Measurements from ENCODE around the gene PHYKPL. TPM values are rescaled to one million over a fixed set of nuclear protein-coding genes. Genes with fewer than 3 reads are reported as not detected.

The PHYKPL gene
- total RNA-seq, 4 donors from 2014 or later = 29.3 to 45.7 (median 31.8) TPM

DNA sequence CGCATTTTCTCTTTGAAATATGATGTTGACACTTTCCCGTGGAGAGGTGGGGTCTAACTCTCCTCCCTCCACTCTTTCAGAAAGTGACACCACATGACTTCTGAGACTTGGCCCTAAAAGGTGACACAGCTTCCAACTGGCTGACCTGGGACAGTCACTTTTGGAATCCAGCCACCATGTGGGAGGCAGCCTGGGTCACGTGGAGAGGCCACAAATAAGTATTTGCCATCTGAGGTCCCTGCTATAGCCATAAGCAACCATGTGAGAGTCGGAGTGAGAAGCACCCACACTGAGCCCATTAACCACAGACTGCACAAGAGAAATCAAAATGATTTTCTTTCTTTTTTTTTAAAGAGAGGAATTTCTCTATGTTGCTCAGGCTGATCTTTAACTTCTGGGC lies 4.1 kb upstream of the PHYKPL start:
- peak in 1 of 2 donors; percentile 69 for DNase-seq (ENCODE audit: low spot score in 2 of 2)
- 45 to 47% methylated on average over 4 of the region's 4 CpGs for WGBS, 2 donors
- H3K4me3 ChIP-seq (ENCODE audit: low read depth, poor library complexity, severe bottlenecking) = no peak overlapping the region
- TF ChIP-seq, protein P1, sequence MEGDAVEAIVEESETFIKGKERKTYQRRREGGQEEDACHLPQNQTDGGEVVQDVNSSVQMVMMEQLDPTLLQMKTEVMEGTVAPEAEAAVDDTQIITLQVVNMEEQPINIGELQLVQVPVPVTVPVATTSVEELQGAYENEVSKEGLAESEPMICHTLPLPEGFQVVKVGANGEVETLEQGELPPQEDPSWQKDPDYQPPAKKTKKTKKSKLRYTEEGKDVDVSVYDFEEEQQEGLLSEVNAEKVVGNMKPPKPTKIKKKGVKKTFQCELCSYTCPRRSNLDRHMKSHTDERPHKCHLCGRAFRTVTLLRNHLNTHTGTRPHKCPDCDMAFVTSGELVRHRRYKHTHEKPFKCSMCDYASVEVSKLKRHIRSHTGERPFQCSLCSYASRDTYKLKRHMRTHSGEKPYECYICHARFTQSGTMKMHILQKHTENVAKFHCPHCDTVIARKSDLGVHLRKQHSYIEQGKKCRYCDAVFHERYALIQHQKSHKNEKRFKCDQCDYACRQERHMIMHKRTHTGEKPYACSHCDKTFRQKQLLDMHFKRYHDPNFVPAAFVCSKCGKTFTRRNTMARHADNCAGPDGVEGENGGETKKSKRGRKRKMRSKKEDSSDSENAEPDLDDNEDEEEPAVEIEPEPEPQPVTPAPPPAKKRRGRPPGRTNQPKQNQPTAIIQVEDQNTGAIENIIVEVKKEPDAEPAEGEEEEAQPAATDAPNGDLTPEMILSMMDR (IDR thresholded peaks at IDR 0.05) = no peak
- no peak for TF ChIP-seq POLR2A (IDR thresholded peaks at IDR 0.05)
- intact Hi-C loops (cut with DNase I; ENCODE audit: low total_unique reads) = no loop called here

DNA sequence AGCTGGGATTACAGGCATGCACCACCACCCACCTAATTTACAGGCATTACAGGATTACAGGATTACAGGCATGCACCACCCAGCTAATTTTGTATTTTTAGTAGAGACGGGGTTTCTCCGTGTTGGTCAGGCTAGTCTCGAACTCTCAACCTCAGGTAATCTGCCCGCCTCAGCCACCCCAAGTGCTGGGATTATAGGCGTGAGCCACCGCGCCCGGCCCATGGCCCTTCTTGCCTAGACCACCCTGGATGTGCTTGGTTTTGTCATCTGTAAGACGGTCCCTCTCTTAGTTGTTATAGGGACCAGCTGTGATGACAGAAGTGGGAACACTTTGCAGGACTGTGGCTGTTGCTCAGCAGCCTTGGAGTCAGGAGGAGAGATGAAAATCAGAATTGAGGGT lies 3.5 kb upstream of the PHYKPL start:
- 84 to 91% methylated on average over 9 of the region's 9 CpGs for WGBS, 2 donors
- no peak for DNase-seq (ENCODE audit: low spot score in 2 of 2)
- no peak overlapping the region for H3K4me3 ChIP-seq (ENCODE audit: low read depth, poor library complexity, severe bottlenecking)
- TF ChIP-seq POLR2A (IDR thresholded peaks at IDR 0.05) = no peak
- TF ChIP-seq, protein P1 (IDR thresholded peaks at IDR 0.05) = no peak
- intact Hi-C loops (cut with DNase I; ENCODE audit: low total_unique reads) = no loop called here

DNA sequence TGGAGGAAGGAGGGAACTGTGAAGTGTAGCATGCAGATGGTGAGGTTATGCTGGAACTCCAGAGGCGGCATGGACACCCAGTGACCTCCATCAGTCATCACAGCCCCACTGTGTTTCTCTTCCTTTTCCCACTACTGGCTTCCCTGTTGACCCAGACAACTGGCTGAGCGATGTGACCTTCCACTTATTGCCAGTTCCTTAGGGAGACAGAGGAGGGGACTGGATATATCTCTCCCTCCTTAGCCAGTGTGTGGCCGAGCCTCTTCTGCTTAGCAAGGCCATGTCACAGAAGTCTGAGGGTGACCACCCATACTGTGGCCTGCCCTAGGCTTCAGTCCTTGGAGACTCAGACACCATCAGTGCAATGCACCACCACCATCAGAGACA lies 3.0 kb upstream of the PHYKPL start:
- TF ChIP-seq, protein P1 (IDR thresholded peaks at IDR 0.05) = no peak
- no peak for TF ChIP-seq POLR2A (IDR thresholded peaks at IDR 0.05)
- DNase-seq (ENCODE audit: low spot score in 2 of 2) = no peak
- WGBS, 2 donors = 76 to 88% methylated on average over 3 of the region's 3 CpGs
- intact Hi-C loops (cut with DNase I; ENCODE audit: low total_unique reads) = no loop called here
- H3K4me3 ChIP-seq (ENCODE audit: low read depth, poor library complexity, severe bottlenecking) = no peak overlapping the region

DNA sequence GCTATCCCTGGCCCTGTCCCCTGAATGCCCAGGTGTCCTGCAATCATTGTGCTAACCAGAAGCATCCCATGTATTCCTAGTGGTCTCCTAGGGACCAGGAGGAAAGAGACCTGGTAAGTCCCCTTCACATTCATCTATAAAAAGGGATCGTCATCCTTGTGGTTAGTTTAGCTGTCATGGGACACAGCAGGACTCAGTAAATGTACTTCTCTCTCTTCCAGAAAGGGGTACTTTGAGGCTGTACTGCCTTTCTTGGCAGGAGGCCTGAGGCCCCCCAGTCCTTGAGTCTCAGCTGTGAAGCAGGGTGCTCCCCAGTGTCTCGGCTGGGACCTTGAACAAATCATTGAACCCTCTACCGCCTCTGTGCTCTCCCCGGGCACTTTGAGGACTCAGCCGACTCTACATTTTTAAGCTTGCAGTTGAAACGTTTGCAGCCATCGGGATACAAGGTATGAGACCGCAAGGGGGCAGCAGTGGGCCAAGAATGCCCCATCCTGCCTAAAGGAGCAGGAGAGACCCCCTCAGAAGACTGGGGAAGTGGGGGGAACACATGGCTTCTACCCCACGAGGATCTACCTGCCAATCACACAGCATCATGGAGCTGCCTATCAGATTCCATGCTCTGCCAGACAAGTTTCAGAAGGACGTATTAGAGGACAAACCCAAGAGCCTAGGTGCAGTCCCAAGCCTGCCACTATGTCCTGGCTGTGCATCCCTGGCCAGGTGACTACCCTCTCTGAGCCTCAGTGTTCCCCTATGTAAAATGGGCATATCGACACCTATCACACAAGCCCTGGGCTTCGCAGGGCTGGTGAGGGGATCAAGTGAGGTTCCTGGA lies 2.4 kb upstream of the PHYKPL start:
- 29 to 31% methylated on average over 12 of the region's 12 CpGs for WGBS, 2 donors
- no peak for TF ChIP-seq POLR2A (IDR thresholded peaks at IDR 0.05)
- TF ChIP-seq, protein P1 (IDR thresholded peaks at IDR 0.05) = peak in 1 of 3 donors; percentile 17
- intact Hi-C loops (cut with DNase I; ENCODE audit: low total_unique reads) = no loop called here
- no peak overlapping the region for H3K4me3 ChIP-seq (ENCODE audit: low read depth, poor library complexity, severe bottlenecking)
- DNase-seq (ENCODE audit: low spot score in 2 of 2) = peak; percentile 59 to 95

DNA sequence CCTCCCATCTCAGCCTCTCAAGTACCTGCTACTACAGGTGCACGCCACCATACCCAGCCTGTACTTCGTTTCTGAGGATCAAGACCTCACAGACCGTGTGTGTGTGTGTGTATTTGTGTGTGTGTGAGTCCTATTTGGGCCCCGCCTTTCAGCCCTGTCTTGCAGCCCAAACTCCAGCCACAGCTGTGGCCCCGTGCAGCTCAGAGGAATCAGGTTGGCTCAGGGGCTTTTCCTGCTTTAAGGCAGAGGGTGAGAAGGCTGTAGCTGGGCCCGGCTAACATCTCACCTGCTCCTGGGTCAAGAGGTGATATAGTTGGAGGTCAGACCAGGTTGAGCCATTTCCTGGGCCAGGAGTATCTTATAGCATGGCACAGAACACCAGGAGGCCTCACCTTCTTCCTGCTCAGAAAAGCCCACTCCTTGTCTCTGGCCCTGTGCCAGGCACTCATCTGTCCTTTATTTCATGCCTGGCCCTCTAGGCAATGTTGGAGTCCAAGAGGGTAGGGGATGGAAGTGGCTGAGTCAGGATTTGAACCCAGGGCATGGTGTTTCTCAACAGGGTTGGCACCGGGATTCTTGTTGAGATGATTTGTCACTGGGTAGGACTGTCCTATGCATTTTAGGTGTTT lies 1.6 kb upstream of the PHYKPL start:
- 88 to 89% methylated on average over 7 of the region's 7 CpGs for WGBS, 2 donors
- DNase-seq (ENCODE audit: low spot score in 2 of 2) = no peak
- TF ChIP-seq, protein P1 (IDR thresholded peaks at IDR 0.05) = no peak
- TF ChIP-seq POLR2A (IDR thresholded peaks at IDR 0.05) = no peak
- intact Hi-C loops (cut with DNase I; ENCODE audit: low total_unique reads) = no loop called here
- H3K4me3 ChIP-seq (ENCODE audit: low read depth, poor library complexity, severe bottlenecking) = no peak overlapping the region
